Measurements from ENCODE around the gene YARS1. TPM values are rescaled to one million over a fixed set of nuclear protein-coding genes. Genes with fewer than 3 reads are reported as not detected.

Gene YARS1
- total and polyA plus RNA-seq, 2 experiments from 2014 or later = 134 to 182 TPM

DNA sequence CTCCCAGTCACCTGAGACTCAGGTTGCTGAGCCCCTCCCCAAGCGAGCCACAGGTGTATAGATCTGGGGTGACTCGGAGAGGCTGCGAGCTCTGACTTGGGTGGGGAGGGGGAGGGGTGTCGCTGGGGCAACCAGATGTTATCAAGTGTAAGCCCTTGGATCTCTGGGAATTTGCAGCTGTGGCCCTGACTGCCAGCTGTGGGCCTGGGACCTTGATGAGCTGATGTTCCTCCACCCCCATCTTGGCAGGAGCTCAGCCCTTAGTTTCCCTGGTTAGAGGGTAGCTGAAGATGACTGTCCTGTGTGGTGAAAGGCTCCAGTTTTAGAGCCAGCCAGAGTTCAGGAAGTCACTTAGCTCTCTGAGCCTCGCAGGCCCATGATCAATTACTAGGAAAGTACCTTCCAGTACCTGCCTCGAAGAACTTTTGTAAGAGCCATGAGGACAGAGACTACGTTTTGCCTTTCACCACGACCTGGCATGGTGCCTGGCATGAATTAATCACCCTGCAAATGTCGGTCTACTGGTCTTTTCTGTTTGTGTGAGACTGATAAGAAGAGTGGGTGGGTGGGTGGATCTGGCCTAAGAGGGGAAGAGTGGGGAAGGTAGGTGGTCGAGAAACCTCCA is 55.8 kb downstream of the YARS1 start (continued):
- no peak for TF ChIP-seq ZNF462 (CRISPR knock-in tag; IDR thresholded peaks at IDR 0.05)
- TF ChIP-seq EZH2phosphoT487 (IDR thresholded peaks at IDR 0.05; ENCODE audit: unreplicated experiment) = no peak
- TF ChIP-seq CTCF (conservative IDR thresholded peaks at IDR 0.05; ENCODE audit: low read depth in 2 of 2) = no peak
- TF ChIP-seq, protein P1, sequence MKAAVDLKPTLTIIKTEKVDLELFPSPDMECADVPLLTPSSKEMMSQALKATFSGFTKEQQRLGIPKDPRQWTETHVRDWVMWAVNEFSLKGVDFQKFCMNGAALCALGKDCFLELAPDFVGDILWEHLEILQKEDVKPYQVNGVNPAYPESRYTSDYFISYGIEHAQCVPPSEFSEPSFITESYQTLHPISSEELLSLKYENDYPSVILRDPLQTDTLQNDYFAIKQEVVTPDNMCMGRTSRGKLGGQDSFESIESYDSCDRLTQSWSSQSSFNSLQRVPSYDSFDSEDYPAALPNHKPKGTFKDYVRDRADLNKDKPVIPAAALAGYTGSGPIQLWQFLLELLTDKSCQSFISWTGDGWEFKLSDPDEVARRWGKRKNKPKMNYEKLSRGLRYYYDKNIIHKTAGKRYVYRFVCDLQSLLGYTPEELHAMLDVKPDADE (IDR thresholded peaks at IDR 0.05) = no peak
- TF ChIP-seq NANOG (IDR thresholded peaks at IDR 0.05; ENCODE audit: borderline replicate concordance) = no peak
- TF ChIP-seq REST (IDR thresholded peaks at IDR 0.05; ENCODE audit: unreplicated experiment) = no peak
- TF ChIP-seq POLR2AphosphoS5 (IDR thresholded peaks at IDR 0.05; ENCODE audit: low read depth) = no peak
